T47D (cell line): ENCODE results near the gene KBTBD4.
"Not testable (repeated sequence)": the region's sequence is repeated elsewhere in the genome, so short reads cannot be mapped to it uniquely, and the experiment has no call there.

Experiments
- DNase-seq, 2 experiments: peaks; one replicate each; pipeline versions ENCODE4 v3.0.0 to v3.0.0-alpha.2; 2011 to 2012; ENCODE audit warnings: low read depth in 1 of 2, low spot score in 1 of 2
- JUND ChIP-seq: IDR thresholded peaks from 2 replicates; pipeline ENCODE4 v1.6.1; 2012; ENCODE audit warnings: low read depth
- in situ Hi-C: cut with HindIII; loops from 2 replicates; pipeline ENCODE4 v1.10.0; 2016; ENCODE audit warnings: low sequenced_read_pairs, low pct_unique_long_range_greater_than_20kb

Gene KBTBD4

DNA sequence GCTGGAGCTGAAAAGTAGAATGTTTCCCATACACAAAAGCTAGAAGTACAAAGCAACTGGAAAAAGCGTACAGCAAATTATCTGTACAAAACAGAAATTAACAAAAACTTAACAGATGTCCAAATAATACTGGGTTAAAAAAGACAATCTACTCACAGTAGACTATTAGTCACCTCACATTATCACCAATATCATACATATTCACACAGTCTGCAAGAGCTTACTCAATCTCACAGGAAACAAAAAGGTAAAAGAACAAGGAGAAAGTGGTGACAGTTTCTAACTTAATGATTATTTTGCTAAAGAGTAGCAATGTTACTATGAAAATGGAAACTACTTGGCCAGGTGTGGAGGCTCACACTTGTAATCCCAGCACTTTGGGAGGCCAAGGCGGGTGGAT, 37.7 kb downstream of the KBTBD4 start:
- TF ChIP-seq JUND: no peak
- in situ Hi-C loops: no loop called here
- no peak for DNase-seq

DNA sequence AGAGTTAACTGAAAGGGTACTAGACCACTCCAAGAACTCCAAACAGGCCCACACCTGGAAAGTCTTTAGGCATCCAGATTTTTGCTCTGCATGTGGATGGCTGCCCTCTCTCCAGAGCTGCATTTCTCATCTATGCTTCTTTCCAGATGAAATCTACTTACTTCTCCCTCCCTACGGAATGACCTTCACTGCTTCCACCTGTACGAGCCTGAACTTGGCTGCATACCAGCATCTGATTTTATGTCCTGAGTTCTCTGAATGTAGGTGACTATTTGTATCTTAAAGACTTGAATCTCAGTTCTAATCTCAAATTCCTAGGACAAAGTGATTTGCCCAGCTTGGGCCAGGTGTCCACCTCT, 39.1 kb downstream of the KBTBD4 start:
- in situ Hi-C loops: no loop called here

DNA sequence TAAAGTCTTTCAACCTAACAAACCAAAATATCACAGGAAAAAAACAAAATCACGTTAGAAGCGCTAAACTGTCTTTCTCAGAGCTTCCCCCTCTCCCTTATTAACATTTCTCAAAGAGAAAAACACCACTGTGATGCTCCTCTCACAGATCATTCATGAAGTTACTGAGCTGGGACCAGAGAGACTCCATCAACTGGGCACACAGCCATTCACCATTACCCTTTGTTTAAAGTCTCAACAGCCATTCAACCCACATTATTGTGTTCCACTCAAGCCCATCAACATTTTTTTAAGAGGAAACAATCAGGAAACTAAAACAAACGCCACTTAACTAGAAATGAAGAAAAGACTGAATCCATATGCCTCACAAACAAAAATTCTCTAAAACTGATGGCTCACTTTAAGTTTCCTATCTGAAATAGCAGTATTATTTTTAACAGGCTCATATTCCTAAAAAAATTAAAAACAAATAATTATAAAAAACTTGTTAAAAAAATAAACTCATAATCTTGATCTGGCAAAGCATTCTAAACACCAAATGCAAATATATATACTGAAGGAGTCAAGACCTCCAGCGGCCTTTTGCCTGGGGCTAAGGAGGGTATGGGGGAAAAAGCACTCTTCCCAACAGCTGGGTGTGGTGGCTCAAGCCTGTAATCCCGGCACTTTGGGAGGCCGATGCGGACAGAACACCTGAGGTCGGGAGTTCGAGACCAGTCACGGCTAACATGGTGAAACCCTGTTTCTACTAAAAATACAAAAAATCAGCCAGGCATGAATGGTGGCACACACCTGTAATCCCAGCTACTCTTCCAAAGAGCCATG, 39.8 kb downstream of the KBTBD4 start:
- no peak for DNase-seq
- in situ Hi-C loops: no loop called here
- no peak for TF ChIP-seq JUND

More for the DNA sequence above, 39.1 kb downstream of the KBTBD4 start:
- DNase-seq: peak in 1 of 2 experiments; percentile 38
- no peak for TF ChIP-seq JUND

DNA sequence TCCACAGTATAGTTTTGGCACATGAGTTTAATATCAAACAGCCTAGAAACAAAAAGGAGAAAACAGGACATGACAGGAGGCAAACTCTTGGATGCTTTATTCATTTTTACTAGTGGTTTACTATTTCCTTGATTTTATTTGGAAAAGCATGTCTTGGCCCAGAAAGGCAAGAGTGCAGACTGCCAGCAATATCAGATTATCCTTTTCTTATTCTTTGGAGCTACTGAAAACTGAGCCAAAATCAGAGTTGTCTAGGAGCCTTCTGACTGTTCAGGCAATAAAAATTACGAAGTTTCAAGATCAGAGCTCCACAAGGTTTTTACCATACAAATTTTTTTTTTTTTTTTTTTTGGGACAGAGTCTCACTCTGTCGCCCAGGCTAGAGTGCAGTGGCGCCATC, 41.9 kb downstream of the KBTBD4 start:
- no peak for DNase-seq
- in situ Hi-C loops: no loop called here
- no peak for TF ChIP-seq JUND

DNA sequence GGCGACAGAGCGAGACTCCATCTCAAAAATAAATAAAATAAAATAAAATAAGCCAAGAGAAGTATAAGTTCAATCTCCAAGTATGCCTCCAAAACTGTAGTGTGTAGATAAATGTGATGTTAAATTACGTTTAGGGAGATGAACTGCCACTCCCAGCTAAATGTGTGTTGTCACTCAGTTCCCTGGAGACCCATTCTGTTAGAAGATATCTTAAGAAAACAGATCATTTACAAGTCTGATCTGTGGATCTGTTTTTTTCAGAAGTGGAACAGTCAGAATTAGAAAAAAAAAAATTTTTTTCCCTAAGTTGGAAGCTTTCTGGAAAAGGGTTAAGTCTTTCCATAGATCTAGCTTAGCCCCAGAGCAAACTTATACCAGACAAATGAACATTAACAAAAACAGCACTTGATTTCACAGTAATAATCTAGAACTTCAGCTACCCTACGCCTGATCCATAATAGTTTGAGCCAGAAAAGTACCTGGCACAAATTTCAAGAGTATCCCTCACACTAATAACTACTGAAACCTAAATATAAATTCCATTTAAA, 44.0 kb downstream of the KBTBD4 start:
- in situ Hi-C loops: no loop called here
- no peak for TF ChIP-seq JUND
- no peak for DNase-seq

DNA sequence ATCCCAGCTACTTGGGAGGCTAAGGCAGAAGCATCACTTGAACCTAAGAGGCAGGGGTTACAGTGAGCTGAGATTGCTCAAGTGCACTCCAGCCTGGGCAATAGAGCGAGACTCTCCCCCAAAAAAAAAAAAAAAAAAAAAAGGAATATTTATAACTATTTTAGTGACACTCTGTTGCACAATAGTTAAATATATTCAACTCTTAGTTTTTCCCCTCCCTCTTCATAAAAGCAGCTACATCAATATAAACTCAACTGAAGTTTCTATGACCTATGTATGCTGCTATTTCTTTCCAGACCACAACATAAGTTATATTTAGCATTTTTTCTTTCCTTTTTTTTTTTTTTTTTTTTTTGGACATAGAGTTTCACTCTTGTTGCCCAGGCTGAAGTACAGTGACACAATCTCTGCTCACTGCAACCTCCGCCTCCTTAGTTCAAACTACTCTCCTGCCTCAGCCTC, 45.0 kb downstream of the KBTBD4 start:
- no peak for TF ChIP-seq JUND
- in situ Hi-C loops: no loop called here
- DNase-seq: no peak

DNA sequence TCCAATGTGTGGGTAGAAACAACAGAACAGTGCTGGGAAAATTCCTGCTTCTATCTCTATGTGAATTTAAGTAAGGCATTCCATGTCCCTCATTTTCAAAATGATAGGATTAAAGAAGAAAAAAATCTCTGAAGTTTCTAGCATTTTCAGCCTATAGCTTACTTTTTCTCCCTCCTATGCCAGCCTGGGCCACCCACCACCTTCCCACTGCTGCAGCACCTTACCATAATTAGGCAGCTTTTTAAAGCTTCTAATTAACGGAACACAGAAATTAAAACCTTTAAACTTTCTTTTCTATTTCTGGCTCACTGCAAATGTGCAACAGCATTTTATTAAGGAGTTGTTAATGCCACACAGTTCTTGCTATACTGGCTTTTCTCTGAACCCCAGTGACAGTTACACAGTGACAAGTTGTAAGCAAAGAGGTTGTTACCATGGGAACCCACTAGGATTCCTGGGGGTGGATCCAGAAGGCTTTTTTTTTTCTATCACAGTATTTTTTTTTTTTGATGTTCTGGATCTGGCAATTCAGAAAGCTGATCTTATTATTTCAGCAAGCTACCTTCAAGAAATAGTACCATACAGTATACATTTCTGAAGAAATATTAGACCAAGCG, 46.1 kb downstream of the KBTBD4 start:
- TF ChIP-seq JUND: no peak
- in situ Hi-C loops: no loop called here
- no peak for DNase-seq

DNA sequence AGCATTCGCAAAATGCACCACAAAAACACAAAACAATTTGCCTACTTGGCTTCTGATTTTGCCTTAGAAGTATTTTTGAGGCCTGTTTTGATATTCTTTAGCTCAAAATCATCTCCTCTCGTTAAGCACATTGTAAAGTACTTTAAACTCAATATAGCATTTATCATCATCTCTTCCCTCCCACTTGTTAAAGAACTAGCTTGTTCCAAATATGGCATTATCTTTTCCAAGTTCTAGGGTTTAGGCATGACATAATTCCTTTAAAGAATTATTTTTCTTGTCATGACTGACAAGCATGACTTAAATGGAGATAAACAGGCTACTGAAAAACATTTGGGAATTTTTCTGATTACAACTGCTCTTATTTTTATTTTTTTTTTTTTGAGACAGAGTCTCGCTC, 47.1 kb downstream of the KBTBD4 start:
- DNase-seq: no peak
- in situ Hi-C loops: no loop called here
- no peak for TF ChIP-seq JUND

DNA sequence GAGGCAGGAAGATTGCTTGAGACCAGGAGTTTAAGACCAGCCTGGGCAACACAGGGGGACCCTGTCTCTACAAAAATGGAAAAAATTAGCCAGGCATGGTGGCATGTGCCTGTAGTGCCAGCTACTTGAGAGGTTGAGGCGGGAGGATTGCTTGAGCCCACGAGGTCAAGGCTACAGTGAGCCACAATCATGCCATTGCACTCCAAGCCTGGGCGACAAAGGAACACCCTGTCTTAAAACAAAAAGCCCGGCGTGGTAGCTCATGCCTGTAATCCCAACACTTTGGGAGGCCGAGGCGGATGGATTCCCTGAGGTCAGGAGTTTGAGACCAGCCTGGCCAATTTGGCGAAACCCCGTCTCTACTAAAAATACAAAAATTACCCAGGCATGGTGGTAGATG, 48.0 kb downstream of the KBTBD4 start:
- in situ Hi-C loops, DNase-seq: not testable (repeated sequence)

DNA sequence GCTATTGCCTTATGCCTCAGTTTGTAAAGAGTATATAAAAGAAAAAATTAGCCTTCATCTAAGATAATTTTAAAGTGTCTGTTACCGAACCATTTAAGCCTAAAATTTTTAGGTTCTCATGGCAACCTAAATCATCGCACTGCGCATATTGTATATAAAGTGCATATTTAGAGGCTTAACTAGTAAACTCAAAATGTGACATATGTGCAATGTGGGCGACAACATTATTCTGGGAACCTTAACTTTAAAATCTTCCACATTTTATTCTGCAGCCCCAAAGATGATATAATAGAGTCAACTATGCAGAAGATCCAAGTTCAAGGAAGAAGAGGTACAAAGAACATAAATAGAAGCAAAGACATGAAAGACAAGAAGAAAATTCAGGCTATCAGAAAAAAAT, 48.8 kb downstream of the KBTBD4 start:
- in situ Hi-C loops: no loop called here
- no peak for TF ChIP-seq JUND
- DNase-seq: no peak

DNA sequence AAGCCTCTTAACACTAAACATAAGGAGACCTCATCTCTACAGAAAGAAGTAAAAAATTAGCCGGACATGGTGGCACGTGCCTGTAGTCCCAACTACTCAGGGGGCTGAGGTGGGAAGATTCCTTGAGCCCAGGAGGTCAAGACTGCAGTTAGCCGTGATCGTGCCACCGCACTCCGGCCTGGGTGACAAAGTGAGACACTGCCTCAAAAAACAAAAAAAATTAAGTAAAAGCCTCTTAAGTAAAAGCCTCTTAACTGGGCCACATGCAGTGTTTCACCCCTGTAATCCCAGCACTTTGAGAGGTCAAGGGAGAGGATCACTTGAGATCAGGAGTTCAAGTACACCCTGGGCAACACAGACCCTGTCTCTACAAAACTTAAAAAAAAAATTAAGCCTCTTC, 51.6 kb downstream of the KBTBD4 start:
- no peak for DNase-seq
- in situ Hi-C loops: no loop called here
- no peak for TF ChIP-seq JUND

DNA sequence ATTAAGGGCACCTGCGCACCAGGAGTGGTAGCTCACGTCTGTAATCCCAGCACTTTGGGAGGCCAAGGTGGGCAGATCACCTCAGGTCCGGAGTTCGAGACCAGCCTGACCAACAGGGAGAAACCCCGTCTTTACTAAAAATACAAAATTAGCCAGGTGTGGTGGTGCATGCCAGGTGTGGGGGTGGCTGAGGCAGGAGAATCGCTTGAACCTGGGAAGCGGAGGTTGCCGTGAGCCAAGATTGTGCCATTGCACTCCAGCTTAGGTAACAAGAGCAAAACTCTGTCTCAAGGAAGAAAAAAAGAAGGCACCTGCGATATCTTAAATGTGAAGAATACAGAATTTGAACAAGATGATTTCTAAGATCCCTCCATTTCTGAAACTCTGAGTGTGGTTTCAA, 52.7 kb downstream of the KBTBD4 start:
- in situ Hi-C loops: not testable (repeated sequence)

DNA sequence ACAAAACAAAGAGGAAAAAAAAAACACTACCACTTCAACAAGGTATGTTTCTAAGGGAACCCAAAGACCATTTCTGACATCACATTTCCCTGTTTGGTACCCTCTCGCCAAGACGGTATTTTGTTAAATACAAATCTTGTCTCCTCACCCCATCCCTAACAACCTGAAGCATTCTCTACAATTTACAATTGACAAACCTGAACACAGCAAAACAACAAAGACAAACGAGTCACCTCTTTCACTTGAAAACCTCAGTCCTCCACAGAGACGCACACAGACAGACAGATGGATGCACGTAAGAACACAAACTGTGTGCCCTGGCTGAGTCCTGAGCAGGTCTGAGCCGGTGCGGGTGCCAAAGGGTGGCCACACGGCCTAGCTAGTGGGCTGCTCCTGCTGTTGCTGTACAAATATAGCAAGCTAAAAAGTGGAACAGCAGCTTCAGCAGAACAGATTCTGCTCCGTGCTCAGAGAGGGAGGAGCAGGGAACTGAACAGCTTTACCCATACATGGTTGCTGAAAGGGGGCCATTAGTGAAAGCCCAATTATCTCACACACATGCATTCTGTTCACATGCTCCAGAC, 54.4 kb downstream of the KBTBD4 start:
- peak; percentile 31 to 43 for DNase-seq
- TF ChIP-seq JUND: no peak
- in situ Hi-C loops: no loop called here

More for the DNA sequence above, 52.7 kb downstream of the KBTBD4 start:
- not testable (repeated sequence) for DNase-seq
